IgD-negative memory B cell (primary cell): Measurements from ENCODE around the gene KCNN4. TPM values are rescaled to one million over a fixed set of nuclear protein-coding genes. Genes with fewer than 3 reads are reported as not detected.

ENCODE experiments used
- polyA plus RNA-seq: library from polyadenylated mRNA; unstranded; fragments of 300-500 nt; fragmentation: Illumina TruSeq; gene quantifications from one replicate; pipeline ENCODE4 v1.2.3, GENCODE V29; 2021

Gene KCNN4
- polyA plus RNA-seq, 1 donor from 2014 or later, result 87.9 TPM

Other genes starting within 250 kb of the KCNN4 start
- 2.9 TPM for gene ZNF575, start 247.8 kb downstream of the KCNN4 start, polyA plus RNA-seq
- 23.6 TPM for gene XRCC1, start 205.4 kb downstream of the KCNN4 start, polyA plus RNA-seq
- gene PINLYP, start 205.2 kb downstream of the KCNN4 start, polyA plus RNA-seq, result not detected
- 1.0 TPM for gene IRGQ, start 184.8 kb downstream of the KCNN4 start, polyA plus RNA-seq
- gene ZNF576, start 184.4 kb downstream of the KCNN4 start, polyA plus RNA-seq, result 9.9 TPM
- not detected for gene SRRM5, start 168.9 kb downstream of the KCNN4 start, polyA plus RNA-seq
- 15.4 TPM for gene ZNF428, start 161.3 kb downstream of the KCNN4 start, polyA plus RNA-seq
- gene CADM4, start 141.1 kb downstream of the KCNN4 start, polyA plus RNA-seq, result not detected
- gene PLAUR, start 110.8 kb downstream of the KCNN4 start, polyA plus RNA-seq, result 1.3 TPM
- gene IRGC, start 64.9 kb downstream of the KCNN4 start, polyA plus RNA-seq, result not detected
- gene SMG9, start 26.0 kb downstream of the KCNN4 start, polyA plus RNA-seq, result 15.6 TPM
- gene LYPD5, start 21.5 kb upstream of the KCNN4 start, polyA plus RNA-seq, result not detected
- gene ZNF283, start 46.3 kb upstream of the KCNN4 start, polyA plus RNA-seq, result 2.6 TPM
- 3.1 TPM for gene ZNF404, start 103.0 kb upstream of the KCNN4 start, polyA plus RNA-seq
- 10.7 TPM for gene ZNF45, start 154.3 kb upstream of the KCNN4 start, polyA plus RNA-seq
- gene ZNF221, start 170.3 kb upstream of the KCNN4 start, polyA plus RNA-seq, result 0.98 TPM
- gene ZNF155, start 203.2 kb upstream of the KCNN4 start, polyA plus RNA-seq, result 2.3 TPM
- gene ZNF230, start 222.0 kb upstream of the KCNN4 start, polyA plus RNA-seq, result 4.7 TPM
- 6.2 TPM for gene ZNF222, start 244.4 kb upstream of the KCNN4 start, polyA plus RNA-seq